GM11168 (cell line): Measurements from ENCODE around the gene SH3BP4.

Experiments used
- in situ Hi-C: fragments of 300-500 bp; cut with MboI; formaldehyde crosslinking; loops from one replicate; pipeline ENCODE4 v1.12.0; 2022; ENCODE audit warnings: low sequenced_read_pairs; ENCODE audit not compliant: unreplicated experiment

Gene SH3BP4

GRCh38 chr2:235073868-235074413 lies 122.1 kb downstream of the SH3BP4 start:
- in situ Hi-C loops: no loop called here

- in situ Hi-C loops: no loop called here
Observed at GRCh38 chr2:235077046-235077445, 125.2 kb downstream of the SH3BP4 start.

- in situ Hi-C loops: no loop called here
Observed at GRCh38 chr2:235078182-235078581, 126.4 kb downstream of the SH3BP4 start.

DNA sequence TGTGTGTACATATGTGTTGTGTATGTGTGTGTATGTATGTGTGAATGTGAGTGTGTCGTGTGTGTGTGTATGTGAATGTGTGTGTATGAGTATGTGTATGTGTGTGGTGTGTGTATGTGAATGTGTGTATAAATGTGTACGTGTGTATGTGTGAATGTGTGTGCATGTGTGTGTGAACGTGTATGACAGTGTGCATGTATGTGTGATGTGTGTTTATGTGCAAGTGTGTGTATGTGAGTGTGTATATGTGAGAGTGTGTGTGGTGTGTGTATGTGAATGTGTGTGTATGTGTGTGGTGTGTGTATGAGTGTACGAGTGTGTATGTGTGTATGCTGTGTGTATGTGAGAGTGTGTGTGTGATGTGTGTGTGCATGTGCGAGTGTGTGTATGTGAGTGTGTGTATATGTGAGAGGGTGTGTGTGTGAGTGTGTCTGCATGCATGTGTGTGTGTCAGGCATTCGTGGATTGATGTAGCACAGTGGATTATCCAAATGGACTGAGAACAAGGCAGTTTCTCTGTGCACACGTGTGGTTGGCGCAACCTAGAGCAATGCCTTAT lies 127.2 kb downstream of the SH3BP4 start:
- in situ Hi-C loops: no loop called here

GRCh38 chr2:235080101-235080500 lies 128.3 kb downstream of the SH3BP4 start:
- in situ Hi-C loops: no loop called here

DNA sequence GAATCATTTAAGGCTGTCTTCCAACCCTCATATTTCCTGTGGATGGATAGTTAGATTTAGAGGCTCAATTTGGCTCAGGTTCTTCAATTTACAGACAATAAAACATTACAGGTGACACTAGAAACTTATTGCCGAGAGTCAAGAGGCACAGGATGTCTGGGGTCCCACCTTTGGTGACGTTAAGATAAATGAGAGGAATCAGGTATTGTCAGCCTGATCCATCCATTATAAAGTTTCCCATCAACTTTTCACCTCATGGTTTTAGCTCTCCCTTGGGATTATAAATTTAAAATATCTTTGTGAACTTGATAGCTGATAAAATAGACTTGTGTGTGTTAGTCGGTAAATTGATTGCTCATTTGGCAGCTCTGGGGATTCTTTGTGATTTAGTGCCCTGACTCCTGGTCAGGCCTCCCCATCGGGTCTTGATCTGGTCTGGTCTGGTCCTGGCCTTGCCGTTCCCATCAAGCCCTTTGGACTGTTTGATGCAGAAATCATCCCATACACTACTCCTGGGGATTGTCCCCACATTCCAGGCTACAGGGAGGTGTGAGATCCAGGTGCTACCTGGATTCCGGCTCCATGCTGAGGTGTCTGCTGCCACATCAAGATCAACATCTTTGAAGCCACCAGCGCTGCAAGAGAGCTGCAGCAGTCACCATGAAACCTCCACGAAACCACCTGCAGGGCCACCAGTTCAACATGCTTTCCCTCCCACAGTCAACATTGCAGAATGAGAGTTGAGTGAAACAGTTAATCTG lies 130.9 kb downstream of the SH3BP4 start:
- in situ Hi-C loops: no loop called here

DNA sequence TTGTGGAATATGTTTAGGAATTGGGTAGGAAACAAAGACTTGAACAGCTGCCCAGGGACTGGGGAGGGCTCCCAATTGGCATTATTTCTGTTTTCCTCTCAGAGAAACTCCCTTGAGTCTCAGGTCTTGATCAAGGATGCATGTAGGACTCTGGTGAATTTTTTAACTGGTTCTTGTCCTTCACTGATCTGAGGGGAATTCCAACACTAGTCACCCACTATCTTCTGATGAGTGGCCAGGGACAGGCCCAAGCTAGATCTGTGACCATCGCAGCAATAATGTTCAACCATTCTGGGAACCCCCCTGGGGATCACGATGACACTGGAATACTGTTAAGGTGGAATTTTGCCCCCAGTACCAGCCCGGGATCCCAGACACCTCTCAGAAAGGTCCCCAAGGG lies 132.0 kb downstream of the SH3BP4 start:
- in situ Hi-C loops: no loop called here

GRCh38 chr2:235084424-235084823 lies 132.6 kb downstream of the SH3BP4 start:
- in situ Hi-C loops: no loop called here

DNA sequence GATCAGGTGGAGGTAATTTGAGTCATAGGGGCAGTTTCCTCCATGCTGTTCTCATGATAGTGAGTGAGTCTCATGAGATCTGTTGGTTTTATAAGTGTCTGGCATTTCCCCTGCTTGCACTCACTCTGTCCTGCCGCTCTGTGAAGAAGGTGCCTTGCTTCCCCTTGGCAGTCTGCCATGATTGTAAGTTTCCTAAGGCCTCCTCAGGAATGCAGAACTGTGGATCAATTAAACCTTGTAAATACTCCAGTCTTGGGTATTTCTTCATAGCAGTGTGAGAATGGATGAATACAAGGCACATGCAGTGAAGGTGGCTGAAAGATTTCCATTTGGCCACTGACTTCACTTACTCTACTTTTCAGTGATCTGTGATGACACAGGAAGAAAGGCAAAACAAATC lies 133.7 kb downstream of the SH3BP4 start:
- in situ Hi-C loops: no loop called here

- in situ Hi-C loops: no loop called here
Observed at GRCh38 chr2:235086481-235087184, 134.8 kb downstream of the SH3BP4 start.

DNA sequence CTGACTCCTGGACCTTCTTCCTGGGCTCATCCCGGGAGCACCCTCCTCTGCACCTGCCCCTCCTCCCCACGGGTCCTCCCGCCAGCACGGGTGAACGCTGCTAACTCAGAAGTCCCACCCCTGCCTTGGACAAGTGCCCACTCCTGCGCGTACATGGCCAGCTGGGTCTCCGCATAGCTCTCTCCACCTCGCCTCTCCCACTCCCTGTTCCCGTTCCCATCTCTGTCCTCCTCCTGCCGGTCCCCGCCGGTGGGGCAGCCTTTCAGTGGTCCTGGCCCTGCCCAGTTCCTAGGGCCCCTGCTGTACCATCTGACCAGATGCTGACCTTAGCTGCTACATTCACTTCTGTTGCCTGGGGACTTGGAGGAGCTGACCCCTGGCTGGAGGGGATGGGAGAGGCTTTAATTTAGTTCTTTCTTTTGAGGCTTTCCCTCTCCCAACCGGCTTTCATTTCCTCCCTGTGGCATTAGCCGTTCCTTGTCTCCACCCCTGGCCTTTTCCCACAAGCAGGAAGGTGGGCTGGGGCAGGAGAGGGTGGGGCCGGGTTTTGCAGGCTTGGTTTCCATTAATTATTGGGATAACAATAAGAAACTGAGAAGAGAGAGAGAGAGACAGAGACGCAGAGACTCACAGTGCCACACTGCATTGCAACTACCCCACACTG lies 136.1 kb downstream of the SH3BP4 start:
- in situ Hi-C loops: no loop called here

GRCh38 chr2:235088496-235088921 lies 136.7 kb downstream of the SH3BP4 start:
- in situ Hi-C loops: no loop called here

DNA sequence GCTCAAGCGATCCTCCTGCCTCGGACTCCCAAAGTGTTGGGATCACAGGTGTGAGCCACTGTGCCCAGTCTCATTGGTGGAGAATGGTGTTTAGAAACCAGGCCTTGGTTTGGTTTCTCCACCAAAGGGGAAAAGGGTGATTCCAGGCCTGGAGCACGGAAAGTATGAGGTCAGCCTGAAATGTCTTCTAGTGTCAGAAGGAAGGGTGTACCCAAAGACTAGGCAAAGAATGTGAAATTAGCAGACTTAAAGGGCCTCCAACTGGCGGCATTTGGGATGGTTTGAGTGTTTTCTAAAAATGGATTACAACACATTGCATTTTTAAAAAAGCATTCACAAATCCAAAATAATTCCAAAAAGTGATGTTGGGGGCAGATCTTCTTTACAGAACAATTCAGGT lies 139.6 kb downstream of the SH3BP4 start:
- in situ Hi-C loops: no loop called here

DNA sequence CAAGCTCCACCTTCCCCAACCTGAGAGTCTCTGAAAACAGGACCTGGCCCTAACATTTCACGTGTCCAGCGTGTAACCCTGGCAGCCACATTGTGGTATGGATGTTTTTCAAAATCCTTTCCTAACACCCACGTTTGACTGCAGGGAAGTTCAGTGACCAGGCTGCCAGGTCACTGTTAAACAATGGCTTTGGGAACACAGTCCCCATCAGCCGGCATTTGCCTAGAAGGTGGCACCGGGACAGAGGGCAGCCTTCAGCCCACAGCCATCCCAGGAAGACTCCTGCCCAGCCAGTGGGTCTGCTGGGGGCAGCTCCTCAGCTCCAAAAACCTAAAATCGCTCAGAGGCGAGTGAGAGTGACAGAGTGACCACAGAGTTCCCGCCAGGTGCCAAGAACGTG lies 140.2 kb downstream of the SH3BP4 start:
- in situ Hi-C loops: no loop called here

DNA sequence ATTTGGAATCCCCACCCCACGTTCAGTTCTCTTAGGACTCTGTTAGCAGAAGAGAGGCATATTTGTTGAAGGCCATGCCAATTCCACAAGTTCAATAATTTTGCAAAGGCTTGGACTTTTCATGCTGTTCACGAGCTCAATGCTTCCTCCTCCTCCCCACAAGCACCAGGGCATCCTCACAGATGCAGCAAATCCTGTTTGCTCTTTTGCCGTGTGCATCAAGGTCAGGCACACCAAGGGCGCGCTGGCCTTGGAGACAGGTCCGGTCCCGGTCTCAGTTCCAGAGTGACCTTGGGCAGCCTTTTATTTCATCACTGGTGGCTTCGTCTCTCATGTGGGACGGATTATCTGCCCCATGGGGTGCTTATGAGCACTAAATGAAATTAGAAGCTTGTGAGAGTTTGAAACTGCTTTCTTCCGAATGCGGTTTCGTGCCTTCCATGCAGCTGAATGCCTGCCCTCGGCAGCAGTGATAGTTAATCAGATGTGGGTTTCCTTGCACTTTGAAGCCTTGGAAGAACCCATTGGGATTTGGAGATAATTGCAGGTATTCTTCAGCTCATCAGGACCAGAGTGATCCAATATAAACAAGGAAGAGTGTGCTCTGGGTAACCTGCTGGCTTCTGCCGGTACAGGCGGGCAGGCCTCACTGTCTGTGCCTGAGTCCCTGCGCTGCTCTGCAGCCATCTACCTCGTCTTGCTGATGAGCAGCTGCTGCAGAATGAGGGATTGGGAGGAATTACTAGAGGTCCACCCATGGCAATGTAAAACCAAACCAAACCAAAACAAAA lies 140.8 kb downstream of the SH3BP4 start:
- in situ Hi-C loops: no loop called here

DNA sequence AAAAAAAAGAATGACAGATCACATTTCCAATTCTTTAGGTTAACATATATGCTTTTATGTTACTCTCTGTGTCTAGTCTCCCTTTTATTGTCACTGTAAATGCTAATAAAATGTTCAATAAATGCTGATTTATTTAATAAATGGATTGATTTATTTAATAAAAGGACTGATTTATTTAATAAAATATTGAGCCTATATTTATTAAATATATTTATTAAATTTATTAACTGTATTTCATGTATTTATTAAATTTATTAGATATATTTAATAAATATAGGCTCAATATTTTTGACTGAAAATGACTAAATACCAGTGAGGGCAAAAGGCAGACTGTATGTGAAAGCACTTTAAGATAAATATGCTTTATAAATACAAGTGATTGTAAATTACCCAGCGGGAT lies 142.6 kb downstream of the SH3BP4 start:
- in situ Hi-C loops: no loop called here

- in situ Hi-C loops: no loop called here
Observed at GRCh38 chr2:235095569-235095968, 143.8 kb downstream of the SH3BP4 start.

DNA sequence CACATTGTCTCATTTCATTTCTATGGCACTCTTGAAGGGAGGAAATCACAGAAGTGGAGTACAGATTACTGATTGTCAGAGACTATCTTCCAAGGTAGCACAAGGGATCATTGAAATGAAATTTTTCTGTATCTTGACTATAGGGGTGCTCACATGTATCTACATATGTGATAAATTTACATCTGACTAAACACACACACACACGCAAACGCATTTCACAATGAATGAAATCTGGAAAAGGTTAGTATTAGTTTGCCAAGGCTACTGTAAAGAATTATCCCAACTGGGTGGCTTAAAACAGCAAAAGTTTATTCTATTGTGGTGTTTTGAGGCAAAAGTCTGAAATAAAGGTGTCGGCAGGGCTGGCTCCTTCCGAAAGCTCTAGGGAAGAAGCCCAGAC lies 144.6 kb downstream of the SH3BP4 start:
- in situ Hi-C loops: no loop called here

GRCh38 chr2:235097196-235097595 lies 145.4 kb downstream of the SH3BP4 start:
- in situ Hi-C loops: no loop called here

DNA sequence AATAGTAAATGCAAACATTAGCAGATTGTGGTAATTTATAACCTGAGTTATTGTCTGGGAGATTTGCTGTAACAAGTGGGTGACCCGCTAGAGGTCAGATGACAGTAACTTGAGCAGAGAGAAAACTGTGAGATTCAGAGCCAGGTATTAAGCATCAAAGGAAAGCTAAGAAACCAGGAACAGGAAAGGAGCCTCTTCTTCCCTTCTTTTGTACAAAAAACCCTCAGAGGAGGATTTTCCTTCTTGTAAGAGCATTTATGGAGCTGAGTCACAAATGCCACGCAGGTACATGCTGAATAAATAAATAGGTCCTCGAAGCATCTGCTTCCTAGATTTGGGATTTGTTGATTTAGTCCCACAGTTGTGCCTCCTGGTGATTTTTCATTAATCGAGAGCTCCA lies 146.5 kb downstream of the SH3BP4 start:
- in situ Hi-C loops: no loop called here
